Uterus (tissue), 2 donors: ENCODE results near the gene NPFFR1.

Experiments
- CTCF ChIP-seq, 4 experiments: fragments of 200-600 bp in 2 of 4; fragments of 450-650 bp in 2 of 4; sonication (generic) in 2 of 4; IDR thresholded peaks; one replicate each; pipeline ENCODE4 v1.5.1; 2016 to 2019; ENCODE audit warnings: antibody characterized with exemption in 4 of 4, mild to moderate bottlenecking in 2 of 4, moderate library complexity in 1 of 4
- POLR2A ChIP-seq, 2 donors: fragments of 450-650 bp; IDR thresholded peaks; one replicate each; pipeline ENCODE4 v1.6.1; 2016; ENCODE audit warnings: antibody characterized with exemption in 2 of 2, mild to moderate bottlenecking in 1 of 2, moderate library complexity in 1 of 2

GRCh38 chr10:70303730-70304129 is 19.9 kb upstream of the NPFFR1 start:
- TF ChIP-seq CTCF (IDR thresholded peaks at IDR 0.05) = no peak
- no peak for TF ChIP-seq POLR2A (IDR thresholded peaks at IDR 0.05)
